ENCODE data around the gene TLR2.

Gene TLR2

GRCh38 chr4:153713866-153714646 is 30.0 kb downstream of the TLR2 start:
- no peaks in the 10 kb centered on the region for H3K79me2 ChIP-seq (ENCODE audit: insufficient read depth, low read length)
- H3K9ac ChIP-seq (ENCODE audit: low read depth, low read length), result no peak overlapping the region
- no peaks in the 10 kb centered on the region for H4K20me1 ChIP-seq (ENCODE audit: insufficient read depth, low read length)
- TF ChIP-seq EZH2 (IDR thresholded peaks at IDR 0.05; ENCODE audit: borderline replicate concordance, low read depth, low read length, severe bottlenecking), result no peak
- TF ChIP-seq CTCF (IDR thresholded peaks at IDR 0.05; ENCODE audit: borderline replicate concordance, extremely low read depth, low read length, poor library complexity, severe bottlenecking), result no peak
- no peak overlapping the region for H2AFZ ChIP-seq (ENCODE audit: low read depth, low read length)
- DNase-seq (no peak), ATAC-seq (ENCODE audit: insufficient read depth, low read depth) (no peak)
- no peak overlapping the region for H3K27ac ChIP-seq (ENCODE audit: low read length)
- no peaks in the 10 kb centered on the region for H3K9me3 ChIP-seq (ENCODE audit: insufficient read depth, low read length, severe bottlenecking)
- H3K36me3 ChIP-seq (ENCODE audit: insufficient read depth, low read length), result no peaks in the 10 kb centered on the region
- peaks cover 4% of the 10 kb centered on the region for H3K27me3 ChIP-seq (ENCODE audit: insufficient read depth, low read length, poor library complexity)
- no peaks in the 10 kb centered on the region for H3K4me1 ChIP-seq (ENCODE audit: insufficient read depth, low read length)
- H3K4me3 ChIP-seq (ENCODE audit: low read depth in 1 of 2, low read length in 2 of 2), result no peak overlapping the region
- H3K4me2 ChIP-seq (ENCODE audit: insufficient read depth, low read length), result no peak overlapping the region

GRCh38 chr4:153722036-153722435 is 38.0 kb downstream of the TLR2 start:
- no peak overlapping the region for H2AFZ ChIP-seq (ENCODE audit: low read depth, low read length)
- H3K27me3 ChIP-seq (ENCODE audit: insufficient read depth, low read length, poor library complexity), result no peaks in the 10 kb centered on the region
- H3K36me3 ChIP-seq (ENCODE audit: insufficient read depth, low read length), result no peaks in the 10 kb centered on the region
- no peak overlapping the region for H3K27ac ChIP-seq (ENCODE audit: low read length)
- DNase-seq (no peak), ATAC-seq (ENCODE audit: insufficient read depth, low read depth) (no peak)
- no peaks in the 10 kb centered on the region for H3K79me2 ChIP-seq (ENCODE audit: insufficient read depth, low read length)
- no peak overlapping the region for H3K4me2 ChIP-seq (ENCODE audit: insufficient read depth, low read length)
- no peaks in the 10 kb centered on the region for H3K9me3 ChIP-seq (ENCODE audit: insufficient read depth, low read length, severe bottlenecking)
- H4K20me1 ChIP-seq (ENCODE audit: insufficient read depth, low read length), result no peaks in the 10 kb centered on the region
- TF ChIP-seq CTCF (IDR thresholded peaks at IDR 0.05; ENCODE audit: borderline replicate concordance, extremely low read depth, low read length, poor library complexity, severe bottlenecking) (no peak), EZH2 (IDR thresholded peaks at IDR 0.05; ENCODE audit: borderline replicate concordance, low read depth, low read length, severe bottlenecking) (no peak)
- no peak overlapping the region for H3K9ac ChIP-seq (ENCODE audit: low read depth, low read length)
- H3K4me1 ChIP-seq (ENCODE audit: insufficient read depth, low read length), result no peaks in the 10 kb centered on the region
- no peak overlapping the region for H3K4me3 ChIP-seq (ENCODE audit: low read depth in 1 of 2, low read length in 2 of 2)

GRCh38 chr4:153724606-153725005 is 40.5 kb downstream of the TLR2 start:
- ATAC-seq (ENCODE audit: insufficient read depth, low read depth) (no peak), DNase-seq (no peak)
- H4K20me1 ChIP-seq (ENCODE audit: insufficient read depth, low read length), result no peaks in the 10 kb centered on the region
- no peaks in the 10 kb centered on the region for H3K79me2 ChIP-seq (ENCODE audit: insufficient read depth, low read length)
- no peak overlapping the region for H3K27ac ChIP-seq (ENCODE audit: low read length)
- H3K4me3 ChIP-seq (ENCODE audit: low read depth in 1 of 2, low read length in 2 of 2), result no peak overlapping the region
- no peaks in the 10 kb centered on the region for H3K36me3 ChIP-seq (ENCODE audit: insufficient read depth, low read length)
- no peaks in the 10 kb centered on the region for H3K27me3 ChIP-seq (ENCODE audit: insufficient read depth, low read length, poor library complexity)
- H2AFZ ChIP-seq (ENCODE audit: low read depth, low read length), result no peak overlapping the region
- TF ChIP-seq CTCF (IDR thresholded peaks at IDR 0.05; ENCODE audit: borderline replicate concordance, extremely low read depth, low read length, poor library complexity, severe bottlenecking) (no peak), EZH2 (IDR thresholded peaks at IDR 0.05; ENCODE audit: borderline replicate concordance, low read depth, low read length, severe bottlenecking) (no peak)
- no peaks in the 10 kb centered on the region for H3K4me1 ChIP-seq (ENCODE audit: insufficient read depth, low read length)
- no peak overlapping the region for H3K9ac ChIP-seq (ENCODE audit: low read depth, low read length)
- no peaks in the 10 kb centered on the region for H3K9me3 ChIP-seq (ENCODE audit: insufficient read depth, low read length, severe bottlenecking)
- no peak overlapping the region for H3K4me2 ChIP-seq (ENCODE audit: insufficient read depth, low read length)
